Caco-2 (cell line): ENCODE data around the gene LRRC75B. TPM values are rescaled to one million over a fixed set of nuclear protein-coding genes. Genes with fewer than 3 reads are reported as not detected.
"Not testable (repeated sequence)": the region's sequence is repeated elsewhere in the genome, so short reads cannot be mapped to it uniquely, and the experiment has no call there.

Experiments
- BruUV-seq: library from RNA; stranded (reverse); fragments of 400-500 nt; replicated peaks from 2 replicates; lab custom pipeline; 2021; lab: Mats Ljungman, UMichigan
- CTCF ChIA-PET: fragments of 300-600 bp; sonication (Branson Sonifier 250); formaldehyde crosslinking; loops from one replicate; lab custom pipeline; 2022; ENCODE audit warnings: antibody characterized with exemption; lab: Charles Lee
- POLR2A ChIA-PET: fragments of 300-600 bp; sonication (Branson Sonifier 250); formaldehyde crosslinking; loops from one replicate; lab custom pipeline; 2022; ENCODE audit warnings: antibody characterized with exemption; lab: Charles Lee
- DNase-seq, 2 experiments: peaks; one replicate each; pipeline versions ENCODE4 v3.0.0 to v3.0.0-alpha.2; 2020 to 2022
- H3K27me3 ChIP-seq: replicated peaks from 2 replicates; pipeline ENCODE4 v1.6.0; 2011; ENCODE audit warnings: low read length; ENCODE audit not compliant: control insufficient read depth, insufficient read depth
- H3K36me3 ChIP-seq: 2 replicates; pipeline ENCODE4 v1.5.1; 2011; ENCODE audit warnings: low read length; ENCODE audit not compliant: control insufficient read depth, insufficient read depth
- H3K4me1 ChIP-seq: fragments of 250-450 bp; sonication (Bioruptor Pico); 2 replicates; pipeline ENCODE4 v1.5.1; 2020; ENCODE audit warnings: mild to moderate bottlenecking
- H3K4me3 ChIP-seq: 2 replicates; pipeline ENCODE4 v1.5.1; 2011; ENCODE audit warnings: low read depth, mild to moderate bottlenecking, control low read depth, low read length
- H3K9me3 ChIP-seq: fragments of 250-450 bp; sonication (Bioruptor Pico); 2 replicates; pipeline ENCODE4 v1.5.1; 2020; ENCODE audit warnings: mild to moderate bottlenecking, moderate library complexity
- H3K27ac Mint-ChIP-seq: one replicate; pipeline ENCODE4 v1.8.0; 2022; ENCODE audit warnings: mixed read lengths; ENCODE audit not compliant: unreplicated experiment
- H3K27me3 Mint-ChIP-seq: one replicate; pipeline ENCODE4 v1.8.0; 2022; ENCODE audit warnings: mixed read lengths; ENCODE audit not compliant: insufficient read depth, unreplicated experiment
- H3K36me3 Mint-ChIP-seq: one replicate; pipeline ENCODE4 v1.8.0; 2022; ENCODE audit warnings: mild to moderate bottlenecking, mixed read lengths; ENCODE audit not compliant: insufficient read depth, unreplicated experiment
- H3K4me1 Mint-ChIP-seq: one replicate; pipeline ENCODE4 v1.8.0; 2022; ENCODE audit warnings: low read depth, mixed read lengths; ENCODE audit not compliant: unreplicated experiment
- H3K4me3 Mint-ChIP-seq: one replicate; pipeline ENCODE4 v1.8.0; 2022; ENCODE audit warnings: mild to moderate bottlenecking, moderate library complexity, mixed read lengths; ENCODE audit not compliant: unreplicated experiment
- H3K9me3 Mint-ChIP-seq: one replicate; pipeline ENCODE4 v1.8.0; 2022; ENCODE audit warnings: mixed read lengths; ENCODE audit not compliant: unreplicated experiment
- intact Hi-C: fragments of 100-400 bp; cut with micrococcal nuclease; formaldehyde crosslinking; loops from one replicate; pipeline ENCODE4 v1.10.0; 2022; ENCODE audit not compliant: unreplicated experiment
- total RNA-seq: library from RNA; stranded (reverse); gene quantifications from 2 replicates; pipeline ENCODE4 v1.2.3, GENCODE V29; 2022

The LRRC75B gene
- total RNA-seq, 1 experiment from 2014 or later, result 20.4 TPM

DNA sequence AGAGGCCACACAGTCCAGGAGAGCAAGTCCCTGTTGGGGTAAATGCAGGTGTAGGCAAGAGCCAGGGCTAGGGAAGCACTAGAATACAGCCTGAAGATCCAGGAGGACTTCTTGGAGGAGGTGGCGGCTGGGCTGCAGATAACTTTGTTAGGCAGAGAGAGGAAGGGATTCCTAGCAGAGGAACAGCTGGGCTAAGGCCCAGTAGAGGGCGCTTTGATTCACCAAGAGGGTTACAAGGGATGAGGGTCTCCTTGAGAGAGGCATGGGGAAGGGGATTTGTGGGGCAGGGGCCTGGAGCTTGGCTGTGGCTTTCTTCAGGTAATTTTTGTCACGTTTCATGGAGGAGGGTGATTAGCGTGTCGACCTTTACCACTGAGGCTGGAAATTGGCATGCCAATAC is 28.4 kb upstream of the LRRC75B start:
- H3K36me3 ChIP-seq, intact Hi-C loops, H3K4me3 ChIP-seq, H3K27me3 ChIP-seq, H3K27me3 Mint-ChIP-seq, H3K27ac Mint-ChIP-seq, DNase-seq, H3K4me1 ChIP-seq, H3K9me3 ChIP-seq, H3K9me3 Mint-ChIP-seq, POLR2A ChIA-PET, H3K4me3 Mint-ChIP-seq, H3K4me1 Mint-ChIP-seq, BruUV-seq, H3K36me3 Mint-ChIP-seq: not testable (repeated sequence)
- CTCF ChIA-PET, result interaction anchor here (0.7 kb wide), 1 partner anchor 66 kb away, joined by 3 read pairs; the partner anchor contains the start of gene GUCD1

DNA sequence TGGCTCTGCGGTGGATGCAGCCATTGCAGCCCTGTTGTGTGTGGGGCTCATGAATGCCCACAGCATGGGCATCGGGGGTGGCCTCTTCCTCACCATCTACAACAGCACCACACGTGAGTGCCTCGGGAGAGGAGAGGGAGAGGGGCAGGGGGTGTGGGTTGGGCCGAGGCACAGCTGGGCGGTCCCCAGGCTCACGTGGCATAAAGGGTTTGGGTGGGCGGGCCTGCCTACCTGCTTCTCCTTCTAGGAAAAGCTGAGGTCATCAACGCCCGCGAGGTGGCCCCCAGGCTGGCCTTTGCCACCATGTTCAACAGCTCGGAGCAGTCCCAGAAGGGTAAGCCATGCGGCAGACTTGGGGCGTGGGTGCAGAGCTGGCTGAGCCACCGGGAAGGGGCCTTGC is 21.9 kb upstream of the LRRC75B start:
- H3K27me3 Mint-ChIP-seq, H3K27me3 ChIP-seq, CTCF ChIA-PET, intact Hi-C loops, H3K4me1 ChIP-seq, H3K4me3 Mint-ChIP-seq, BruUV-seq, H3K9me3 Mint-ChIP-seq, H3K36me3 ChIP-seq, H3K27ac Mint-ChIP-seq, H3K36me3 Mint-ChIP-seq, H3K9me3 ChIP-seq, H3K4me1 Mint-ChIP-seq, POLR2A ChIA-PET, H3K4me3 ChIP-seq, DNase-seq: not testable (repeated sequence)

DNA sequence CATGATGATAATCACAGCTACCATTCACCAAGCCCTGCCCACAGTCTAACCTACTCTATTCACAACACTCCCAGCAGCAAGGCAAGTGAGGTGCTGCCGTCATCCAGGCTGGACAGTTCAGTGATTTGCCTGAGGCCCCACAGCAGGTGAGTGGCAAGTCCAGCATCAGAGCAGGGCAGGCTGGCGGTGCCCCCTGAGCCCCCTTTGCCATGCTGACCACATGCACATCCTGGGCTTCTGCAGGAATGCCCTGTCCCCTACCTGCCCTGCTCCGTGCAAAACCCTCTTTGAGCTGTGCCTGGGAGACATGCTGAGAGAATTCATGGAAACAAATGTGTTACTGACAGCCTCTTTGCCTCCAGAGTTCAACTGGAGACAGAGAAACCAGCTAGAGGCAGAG is 17.0 kb upstream of the LRRC75B start:
- CTCF ChIA-PET, DNase-seq, intact Hi-C loops, H3K36me3 Mint-ChIP-seq, H3K27me3 Mint-ChIP-seq, H3K9me3 ChIP-seq, H3K36me3 ChIP-seq, H3K4me3 ChIP-seq, H3K4me1 Mint-ChIP-seq, BruUV-seq, H3K9me3 Mint-ChIP-seq, H3K27me3 ChIP-seq, POLR2A ChIA-PET, H3K27ac Mint-ChIP-seq, H3K4me3 Mint-ChIP-seq, H3K4me1 ChIP-seq: not testable (repeated sequence)

DNA sequence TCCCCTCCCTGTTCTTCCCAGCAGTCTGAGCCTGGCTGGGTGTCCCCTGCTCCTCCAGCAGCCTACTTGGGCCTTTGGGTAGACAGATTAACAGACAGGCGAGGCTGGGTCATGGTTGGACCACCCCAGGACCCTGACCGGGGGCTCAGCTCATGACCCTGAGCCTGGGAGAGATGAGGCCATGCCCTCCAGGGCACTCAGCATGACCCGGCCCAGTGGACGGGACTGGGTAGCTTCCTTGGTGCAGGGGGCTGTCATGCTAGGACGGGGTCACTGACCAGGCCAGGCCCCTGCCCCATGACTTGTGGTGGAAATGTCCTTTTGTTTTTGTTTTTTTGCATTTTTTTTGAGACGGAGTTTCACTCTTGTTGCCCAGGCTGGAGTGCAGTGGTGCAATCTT is 15.5 kb upstream of the LRRC75B start:
- H3K4me1 Mint-ChIP-seq, H3K4me1 ChIP-seq, H3K27me3 Mint-ChIP-seq, H3K27ac Mint-ChIP-seq, H3K9me3 Mint-ChIP-seq, BruUV-seq, POLR2A ChIA-PET, CTCF ChIA-PET, DNase-seq, H3K4me3 ChIP-seq, H3K4me3 Mint-ChIP-seq, H3K9me3 ChIP-seq, H3K36me3 Mint-ChIP-seq, H3K36me3 ChIP-seq, H3K27me3 ChIP-seq, intact Hi-C loops: not testable (repeated sequence)

DNA sequence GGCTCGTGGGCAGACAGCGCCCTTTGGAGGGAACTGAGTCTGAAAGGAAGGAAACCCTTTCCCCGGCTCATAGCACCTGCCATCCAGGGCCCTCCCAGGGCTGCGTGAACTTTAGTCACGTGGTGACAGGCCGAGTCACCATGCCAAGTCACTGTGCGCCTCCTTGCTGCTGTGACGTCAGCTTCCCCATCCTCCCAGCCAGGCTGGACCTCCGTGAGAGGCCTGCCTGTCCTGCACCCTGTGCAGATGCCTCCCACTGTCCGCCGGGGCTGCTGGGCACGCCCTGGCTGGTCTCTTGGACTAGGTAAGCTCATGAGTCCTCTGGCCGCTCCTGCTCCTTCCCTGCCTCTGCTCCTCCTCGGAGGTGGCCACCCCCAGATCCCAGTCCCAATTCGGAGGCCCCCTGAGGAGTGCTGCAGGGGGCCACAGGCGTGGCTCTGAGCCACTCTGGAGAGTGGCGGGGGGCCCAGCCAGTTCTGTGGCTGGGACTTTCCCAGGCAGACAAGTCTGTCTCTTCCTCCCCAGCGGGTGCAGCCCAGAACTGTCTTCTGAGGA is 14.6 kb upstream of the LRRC75B start:
- CTCF ChIA-PET, H3K9me3 ChIP-seq, intact Hi-C loops, H3K27me3 Mint-ChIP-seq, H3K9me3 Mint-ChIP-seq, H3K4me3 ChIP-seq, BruUV-seq, H3K36me3 ChIP-seq, POLR2A ChIA-PET, H3K4me1 ChIP-seq, H3K36me3 Mint-ChIP-seq, DNase-seq, H3K4me1 Mint-ChIP-seq, H3K27ac Mint-ChIP-seq, H3K27me3 ChIP-seq, H3K4me3 Mint-ChIP-seq: not testable (repeated sequence)

DNA sequence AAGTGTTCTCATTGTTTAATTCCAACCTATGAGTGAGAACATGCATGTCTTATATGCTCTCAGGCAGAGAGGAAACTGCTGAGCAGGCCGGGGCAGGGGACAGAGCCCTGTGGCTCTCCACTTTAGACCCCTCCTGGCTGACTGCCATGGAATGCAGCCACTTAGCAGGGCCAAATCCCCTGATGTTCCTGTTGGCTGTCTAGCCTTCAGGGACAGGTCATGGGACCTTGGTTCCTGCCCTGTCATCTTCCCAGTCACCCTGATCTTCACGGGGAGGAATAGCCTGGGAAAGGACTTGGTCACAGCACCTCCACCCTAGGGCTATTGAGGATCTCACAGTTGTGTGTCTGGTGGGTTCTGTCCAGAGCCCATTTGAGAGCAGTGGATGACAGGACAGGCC is 13.5 kb upstream of the LRRC75B start:
- intact Hi-C loops, H3K36me3 Mint-ChIP-seq, CTCF ChIA-PET, H3K27me3 ChIP-seq, POLR2A ChIA-PET, H3K27me3 Mint-ChIP-seq, H3K36me3 ChIP-seq, H3K4me3 Mint-ChIP-seq, H3K9me3 ChIP-seq, H3K4me1 ChIP-seq, H3K4me3 ChIP-seq, H3K27ac Mint-ChIP-seq, BruUV-seq, H3K9me3 Mint-ChIP-seq, DNase-seq: not testable (repeated sequence)
- peaks cover 14% of the 10 kb centered on the region for H3K4me1 Mint-ChIP-seq

DNA sequence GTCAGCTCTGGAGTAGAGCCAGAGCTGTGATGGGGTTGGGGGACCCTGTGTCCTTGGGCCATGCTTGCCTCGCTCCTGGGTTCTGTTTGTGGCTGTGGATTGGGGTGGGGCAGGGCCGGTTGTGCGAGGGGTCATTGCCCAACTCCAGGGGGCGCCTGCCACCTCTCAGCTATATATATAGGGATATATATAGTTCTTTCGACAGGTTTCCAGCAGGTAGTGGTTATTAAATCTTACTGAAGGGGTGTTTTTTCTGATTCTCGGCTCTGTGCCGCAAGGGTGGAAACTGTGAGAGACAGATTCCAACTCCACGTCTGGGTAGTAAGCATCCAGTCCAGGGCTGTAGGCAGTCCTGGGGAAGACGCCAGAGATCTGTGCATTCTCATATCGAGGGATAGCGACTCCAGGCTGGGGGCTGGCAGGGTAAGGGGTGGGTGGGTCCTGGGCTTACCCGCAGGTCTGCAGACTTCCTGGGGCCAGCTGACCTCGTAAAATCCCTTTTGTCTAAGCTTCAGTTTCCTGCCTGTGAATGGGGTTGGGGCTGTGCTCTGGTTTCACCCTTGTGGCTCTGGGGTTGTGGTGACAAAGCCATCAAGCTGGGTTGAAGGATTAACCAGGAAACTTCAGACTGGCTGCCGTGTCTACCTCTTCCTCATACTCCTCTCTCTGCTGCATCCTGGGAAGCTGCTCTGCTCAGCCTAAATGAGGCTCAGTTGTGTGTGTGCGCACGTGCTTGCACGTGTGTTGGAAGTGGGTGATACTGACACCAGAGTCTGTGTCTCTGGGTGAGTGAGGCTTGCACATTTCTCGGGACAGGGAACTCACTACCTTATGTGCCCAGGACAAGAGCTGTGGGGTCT is 11.1 kb upstream of the LRRC75B start:
- DNase-seq, POLR2A ChIA-PET, H3K27me3 Mint-ChIP-seq, H3K4me1 ChIP-seq, intact Hi-C loops, H3K27me3 ChIP-seq, H3K9me3 ChIP-seq, H3K9me3 Mint-ChIP-seq, H3K27ac Mint-ChIP-seq, BruUV-seq, CTCF ChIA-PET, H3K36me3 ChIP-seq, H3K36me3 Mint-ChIP-seq: not testable (repeated sequence)
- peak overlapping the region; percentile 3 for H3K4me3 ChIP-seq
- Mint-ChIP-seq H3K4me1 (peaks cover 14% of the 10 kb centered on the region), H3K4me3 (peak overlapping the region; percentile 60)
